ENCODE measurements around the gene TMEM129. TPM values are rescaled to one million over a fixed set of nuclear protein-coding genes. Genes with fewer than 3 reads are reported as not detected.

TMEM129 gene
- total RNA-seq, 3 donors from 2014 or later = 40.5 to 47.3 (median 41.6) TPM

GRCh38 chr4:1767770-1768366 lies 46.7 kb upstream of the TMEM129 start:
- H3K4me3 ChIP-seq = peak overlapping the region; percentile 32 to 77 (median 52)
- peaks cover 0 to 4% of the 10 kb centered on the region in 2 donors for H3K27me3 ChIP-seq
- no peak for TF ChIP-seq CTCF (IDR thresholded peaks at IDR 0.05)
- TF ChIP-seq POLR2AphosphoS5 (IDR thresholded peaks at IDR 0.05) = no peak
- no peak for TF ChIP-seq POLR2A (IDR thresholded peaks at IDR 0.05)
- no peak for DNase-seq (ENCODE audit: low spot score in 2 of 2)
- no peak overlapping the region for H3K27ac ChIP-seq
- H3K36me3 ChIP-seq = no peaks in the 10 kb centered on the region
- intact Hi-C loops (cut with DNase I; ENCODE audit: low total_unique reads) = loop anchor here (1.0 kb wide), 1 partner anchor 18 kb away; no protein-coding TSS in a partner anchor
- peaks cover 0 to 6% of the 10 kb centered on the region in 2 donors for H3K4me1 ChIP-seq
- no peaks in the 10 kb centered on the region for H3K9me3 ChIP-seq

DNA sequence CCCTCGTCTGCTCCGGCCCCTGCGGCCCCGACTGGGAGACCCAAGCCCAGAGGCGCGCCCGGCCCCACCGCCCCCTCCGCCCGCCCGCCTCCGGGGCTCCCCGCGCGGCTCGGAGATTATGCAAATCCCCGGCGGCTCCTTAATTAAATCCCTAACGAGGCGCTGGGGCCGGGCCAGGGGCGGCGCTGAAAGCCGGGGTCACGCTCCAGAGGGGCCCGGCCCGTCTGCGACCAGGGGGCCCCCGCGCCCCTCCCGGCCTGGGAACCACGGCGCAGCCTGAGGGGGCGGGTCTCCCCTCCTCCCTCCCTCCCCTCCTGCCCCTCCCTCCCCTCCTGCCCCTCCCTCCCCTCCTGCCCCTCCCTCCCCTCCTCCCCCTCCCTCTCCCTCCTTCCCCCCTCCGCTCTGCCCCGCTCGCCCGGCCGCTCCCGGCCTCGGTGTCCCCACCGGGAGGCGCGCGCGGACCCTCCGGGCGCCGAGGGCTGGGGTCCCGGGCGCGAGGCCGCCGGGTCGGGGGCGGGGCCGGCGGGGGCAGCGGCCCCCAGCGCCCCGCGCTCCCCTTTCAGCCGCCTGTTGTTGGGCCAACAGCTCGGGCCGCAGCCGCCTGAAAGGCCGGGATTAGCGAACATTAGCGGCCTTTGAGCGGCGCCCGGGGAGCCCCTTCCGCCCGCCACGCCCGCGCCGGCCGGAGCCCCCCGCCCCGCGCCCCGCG lies 46.1 kb upstream of the TMEM129 start:
- TF ChIP-seq POLR2AphosphoS5 (IDR thresholded peaks at IDR 0.05) (no peak), CTCF (IDR thresholded peaks at IDR 0.05) (no peak), POLR2A (IDR thresholded peaks at IDR 0.05) (no peak)
- Histone ChIP-seq H3K27me3 (peaks cover 0 to 4% of the 10 kb centered on the region in 2 donors), H3K27ac (no peak overlapping the region), H3K9me3 (no peaks in the 10 kb centered on the region), H3K4me1 (peaks cover 0 to 6% of the 10 kb centered on the region in 2 donors), H3K4me3 (peak overlapping the region; percentile 32 to 77 (median 52)), H3K36me3 (no peaks in the 10 kb centered on the region)
- intact Hi-C loops (cut with DNase I; ENCODE audit: low total_unique reads) = loop anchor here (1.0 kb wide), 1 partner anchor 19 kb away; no protein-coding TSS in a partner anchor
- DNase-seq (ENCODE audit: low spot score in 2 of 2) = no peak

DNA sequence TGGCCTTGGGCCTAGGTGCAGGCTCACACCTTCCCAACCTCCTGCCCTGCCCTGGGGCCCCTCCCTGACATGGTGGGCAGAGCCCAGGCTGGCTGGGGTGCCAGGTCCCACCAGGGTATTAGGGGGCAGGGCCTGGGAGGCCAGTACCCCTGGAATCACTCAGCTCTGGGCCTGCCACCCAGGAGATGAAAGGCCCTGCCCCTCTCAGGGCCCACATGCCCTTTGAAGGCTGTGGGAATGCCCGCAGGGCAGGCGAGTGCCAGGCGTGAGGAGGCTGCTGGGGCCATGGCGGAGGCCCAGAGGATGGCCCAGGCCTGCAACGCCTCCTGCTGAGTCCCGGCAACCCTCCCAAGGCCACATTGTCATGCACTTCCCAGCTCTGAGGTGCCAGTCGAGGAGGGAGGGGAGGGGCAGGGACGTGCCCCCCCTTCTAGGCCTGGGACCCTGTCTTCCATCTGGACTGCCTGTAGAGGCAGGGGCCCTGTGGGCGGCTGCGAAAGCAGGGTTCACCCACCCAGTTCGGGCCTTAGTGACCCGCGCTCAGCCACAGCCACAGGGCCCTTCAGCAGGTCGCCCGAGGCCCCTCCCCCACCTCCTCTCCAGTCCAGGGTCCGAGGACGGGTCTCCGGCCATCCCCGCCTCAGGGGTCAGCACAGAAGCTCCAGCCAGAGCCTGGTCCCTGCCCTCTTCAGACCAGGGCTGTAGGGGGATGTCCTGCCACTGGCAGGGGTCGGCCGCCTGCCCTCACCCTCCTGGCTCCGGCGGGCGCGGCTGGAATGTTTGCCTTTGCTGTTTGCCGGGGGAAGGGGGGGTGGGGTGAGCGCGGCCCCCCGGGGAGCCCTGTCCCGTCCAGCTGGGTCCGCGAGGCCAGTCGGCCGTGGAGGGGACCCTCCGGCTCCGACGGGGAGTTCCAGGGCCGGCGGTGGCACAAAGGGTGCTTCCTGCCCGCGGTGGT lies 45.3 kb upstream of the TMEM129 start:
- H3K27ac ChIP-seq = no peak overlapping the region
- TF ChIP-seq POLR2AphosphoS5 (IDR thresholded peaks at IDR 0.05) (no peak), CTCF (IDR thresholded peaks at IDR 0.05) (no peak), POLR2A (IDR thresholded peaks at IDR 0.05) (no peak)
- peaks cover 0 to 4% of the 10 kb centered on the region in 2 donors for H3K27me3 ChIP-seq
- peak overlapping the region; percentile 32 to 77 (median 52) for H3K4me3 ChIP-seq
- no peaks in the 10 kb centered on the region for H3K9me3 ChIP-seq
- peaks cover 0 to 6% of the 10 kb centered on the region in 2 donors for H3K4me1 ChIP-seq
- no peaks in the 10 kb centered on the region for H3K36me3 ChIP-seq
- intact Hi-C loops (cut with DNase I; ENCODE audit: low total_unique reads) = loop anchor here (1.0 kb wide), 1 partner anchor 20 kb away; no protein-coding TSS in a partner anchor
- DNase-seq (ENCODE audit: low spot score in 2 of 2) = no peak

DNA sequence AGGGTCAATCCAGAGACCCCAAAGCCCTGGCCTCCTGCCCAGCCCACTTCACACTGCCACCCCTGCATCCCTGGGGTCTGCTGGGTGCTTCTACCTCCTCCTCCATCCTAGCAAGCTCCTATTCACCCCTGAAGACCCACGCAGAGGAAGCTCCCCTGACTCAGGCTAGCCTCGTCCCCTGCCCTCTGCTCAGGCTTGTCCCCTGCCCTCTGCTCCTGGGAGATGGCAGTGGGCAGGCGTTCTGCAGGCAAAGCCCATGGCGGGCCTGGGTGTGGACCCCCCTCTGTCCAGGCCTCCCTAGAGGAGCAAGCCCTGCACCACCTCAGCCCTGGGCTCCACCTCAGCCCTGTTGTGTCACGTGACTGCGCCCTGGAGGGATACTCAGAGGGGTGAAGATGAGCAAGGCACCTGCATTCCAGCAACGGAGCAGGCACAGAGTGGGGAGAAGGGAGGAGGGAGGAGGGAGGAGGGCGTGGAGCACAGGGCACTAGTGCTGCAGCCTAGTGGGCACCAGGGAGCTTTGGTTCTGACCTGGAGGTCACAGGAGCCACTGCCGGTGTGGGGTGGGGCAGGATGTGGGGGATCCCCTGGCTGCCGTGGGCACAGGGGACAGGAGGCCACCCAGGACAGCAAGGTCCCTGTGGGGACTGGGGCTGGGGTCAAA lies 44.4 kb upstream of the TMEM129 start:
- Histone ChIP-seq H3K36me3 (no peaks in the 10 kb centered on the region), H3K27me3 (peaks cover 0 to 4% of the 10 kb centered on the region in 2 donors), H3K4me1 (peaks cover 0 to 6% of the 10 kb centered on the region in 2 donors), H3K4me3 (no peak overlapping the region), H3K9me3 (no peaks in the 10 kb centered on the region), H3K27ac (no peak overlapping the region)
- TF ChIP-seq CTCF (IDR thresholded peaks at IDR 0.05) (no peak), POLR2A (IDR thresholded peaks at IDR 0.05) (no peak), POLR2AphosphoS5 (IDR thresholded peaks at IDR 0.05) (no peak)
- DNase-seq (ENCODE audit: low spot score in 2 of 2) = no peak
- intact Hi-C loops (cut with DNase I; ENCODE audit: low total_unique reads) = no loop called here

Measured in breast epithelium (tissue), 4 donors.